ENCODE measurements around the gene CPNE5.

DNA sequence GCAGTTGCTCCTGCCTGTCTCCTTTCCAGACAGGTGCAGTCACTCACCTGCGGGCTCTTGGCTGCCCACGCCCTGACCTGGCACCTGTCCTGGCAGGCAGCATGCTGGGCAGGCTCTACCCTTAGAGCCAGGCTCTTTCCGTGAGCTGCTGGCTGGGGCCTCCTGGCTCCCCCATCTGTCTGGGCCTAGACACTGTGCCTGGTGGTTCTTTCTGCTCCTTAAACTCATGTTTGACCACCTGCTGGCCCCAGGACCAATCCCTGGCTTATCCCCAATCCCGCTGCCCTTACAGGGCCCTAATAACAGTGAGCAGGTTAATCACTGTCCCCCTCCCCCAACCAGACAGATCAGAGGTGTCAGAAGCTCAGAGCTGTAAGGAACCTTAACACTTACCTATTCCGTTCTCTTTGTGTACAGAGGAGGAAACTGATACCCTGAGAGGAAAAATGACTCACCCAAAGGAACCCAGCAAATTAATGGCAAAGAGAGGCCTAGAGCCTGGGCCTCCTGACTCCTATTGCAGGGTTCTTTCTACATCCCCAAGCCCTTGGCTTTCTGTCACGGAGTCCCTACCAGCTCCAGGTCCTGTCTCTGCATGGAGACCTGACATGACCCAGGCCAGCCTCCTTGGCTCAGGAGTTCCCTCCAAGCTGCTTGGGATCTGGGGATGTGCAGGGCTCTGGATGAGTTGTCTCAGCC lies 86.9 kb downstream of the CPNE5 start:
- TF ChIP-seq, protein P1, sequence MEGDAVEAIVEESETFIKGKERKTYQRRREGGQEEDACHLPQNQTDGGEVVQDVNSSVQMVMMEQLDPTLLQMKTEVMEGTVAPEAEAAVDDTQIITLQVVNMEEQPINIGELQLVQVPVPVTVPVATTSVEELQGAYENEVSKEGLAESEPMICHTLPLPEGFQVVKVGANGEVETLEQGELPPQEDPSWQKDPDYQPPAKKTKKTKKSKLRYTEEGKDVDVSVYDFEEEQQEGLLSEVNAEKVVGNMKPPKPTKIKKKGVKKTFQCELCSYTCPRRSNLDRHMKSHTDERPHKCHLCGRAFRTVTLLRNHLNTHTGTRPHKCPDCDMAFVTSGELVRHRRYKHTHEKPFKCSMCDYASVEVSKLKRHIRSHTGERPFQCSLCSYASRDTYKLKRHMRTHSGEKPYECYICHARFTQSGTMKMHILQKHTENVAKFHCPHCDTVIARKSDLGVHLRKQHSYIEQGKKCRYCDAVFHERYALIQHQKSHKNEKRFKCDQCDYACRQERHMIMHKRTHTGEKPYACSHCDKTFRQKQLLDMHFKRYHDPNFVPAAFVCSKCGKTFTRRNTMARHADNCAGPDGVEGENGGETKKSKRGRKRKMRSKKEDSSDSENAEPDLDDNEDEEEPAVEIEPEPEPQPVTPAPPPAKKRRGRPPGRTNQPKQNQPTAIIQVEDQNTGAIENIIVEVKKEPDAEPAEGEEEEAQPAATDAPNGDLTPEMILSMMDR (conservative IDR thresholded peaks at IDR 0.05 in 1 of 2, IDR thresholded peaks at IDR 0.05 in 1 of 2; ENCODE audit: low read depth in 1 of 2, low read length in 2 of 2) = no peak
- TF ChIP-seq EZH2 (IDR thresholded peaks at IDR 0.05; ENCODE audit: low read length, missing control alignments) = no peak
